HCT116 (cell line): Measurements from ENCODE around the gene METTL25. TPM values are rescaled to one million over a fixed set of nuclear protein-coding genes. Genes with fewer than 3 reads are reported as not detected.

ENCODE experiments used
- ATAC-seq: fragments of 200-7000 bp; cut with Tn5 transposase; 2 replicates; pipeline ENCODE4 v1.9.1; 2020; ENCODE audit warnings: mild to moderate bottlenecking, moderate library complexity
- BruUV-seq: library from RNA; stranded (reverse); fragments of 400-500 nt; replicated peaks from 2 replicates; lab custom pipeline; 2021; lab: Mats Ljungman, UMichigan
- CTCF ChIA-PET: fragments of 300-600 bp; sonication (Branson Sonifier 250); formaldehyde crosslinking; loops from one replicate; lab custom pipeline; 2021; ENCODE audit warnings: antibody characterized with exemption; lab: Charles Lee
- POLR2A ChIA-PET: fragments of 300-600, 350-600 bp; sonication (Branson Sonifier 250); formaldehyde crosslinking; loops from one replicate; lab custom pipeline; 2021; ENCODE audit warnings: antibody characterized with exemption; lab: Charles Lee
- RAD21 ChIA-PET, 2 experiments: fragments of 300-600 bp; sonication (Branson Sonifier 250); formaldehyde crosslinking; loops; one replicate each; lab custom pipeline; 2023; ENCODE audit warnings: low total read pairs in 2 of 2; ENCODE audit not compliant: uncharacterized antibody in 2 of 2, unreplicated experiment in 2 of 2, low non-redundant PET in 1 of 2; lab: Charles Lee
- DNase-seq: peaks from one replicate; pipeline ENCODE4 v3.0.0-alpha.2; 2010; ENCODE audit warnings: low read depth, low spot score
- H2AFZ ChIP-seq: fragments of 200-600 bp; shearing (Covaris generic), sonication (generic); 2 replicates; pipeline ENCODE4 v1.6.1; 2017; ENCODE audit warnings: low read depth, mixed run types, mixed read lengths, antibody characterized with exemption, low read length; ENCODE audit not compliant: poor library complexity, severe bottlenecking
- H3K27ac ChIP-seq: 2 replicates; pipeline ENCODE4 v1.5.1; 2012; ENCODE audit warnings: low read depth, low read length
- H3K27me3 ChIP-seq: fragments of 200-600 bp; sonication (generic); 2 replicates; pipeline ENCODE4 v1.6.1; 2016; ENCODE audit warnings: mixed run types, low read length, mixed read lengths; ENCODE audit not compliant: insufficient read depth
- H3K36me3 ChIP-seq, 2 experiments: fragments of 200-500 bp in 1 of 2; fragments of 200-600 bp in 1 of 2; sonication (Bioruptor generic) in 1 of 2; sonication (generic) in 1 of 2; 2 replicates each; pipeline versions ENCODE4 v1.5.1 to v1.6.1; 2014 to 2016; ENCODE audit warnings: low read length in 2 of 2, inconsistent platforms in 1 of 2, mixed read lengths in 1 of 2, mixed run types in 1 of 2; ENCODE audit not compliant: insufficient read depth in 2 of 2, control insufficient read depth in 1 of 2
- H3K4me1 ChIP-seq, 2 experiments: fragments of 200-600 bp in 1 of 2; sonication (generic) in 1 of 2; 2 replicates each; pipeline versions ENCODE4 v1.5.1 to v1.6.1; 2012 to 2017; ENCODE audit warnings: low read length in 2 of 2, inconsistent platforms in 1 of 2, mild to moderate bottlenecking in 1 of 2, mixed read lengths in 1 of 2, mixed run types in 1 of 2, moderate library complexity in 1 of 2; ENCODE audit not compliant: insufficient read depth in 2 of 2, control insufficient read depth in 1 of 2
- H3K4me2 ChIP-seq: fragments of 200-600 bp; sonication (generic); 2 replicates; pipeline ENCODE4 v1.6.1; 2017; ENCODE audit warnings: mixed run types, low read length, mixed read lengths
- H3K4me3 ChIP-seq, 2 experiments: fragments of 200-600 bp in 1 of 2; sonication (generic) in 1 of 2; replicated peaks in 1 of 2; 2 replicates each; pipeline ENCODE4 v1.5.1; 2011 to 2016; ENCODE audit warnings: low read length in 2 of 2, control low read depth in 1 of 2, low read depth in 1 of 2, mild to moderate bottlenecking in 1 of 2, mixed read lengths in 1 of 2, mixed run types in 1 of 2
- H3K79me2 ChIP-seq: fragments of 200-600 bp; sonication (generic); 2 replicates; pipeline ENCODE4 v1.6.1; 2017; ENCODE audit warnings: mild to moderate bottlenecking, mixed run types, low read length, moderate library complexity, mixed read lengths; ENCODE audit not compliant: insufficient read depth
- H3K9ac ChIP-seq: fragments of 200-600 bp; sonication (generic); 2 replicates; pipeline ENCODE4 v1.6.1; 2016; ENCODE audit warnings: low read length, mixed read lengths
- H3K9me2 ChIP-seq: fragments of 200-600 bp; sonication (generic), shearing (Covaris generic); 2 replicates; pipeline ENCODE4 v1.6.1; 2017; ENCODE audit warnings: mixed run types, mild to moderate bottlenecking, moderate library complexity; ENCODE audit not compliant: insufficient read depth
- H3K9me3 ChIP-seq, 2 experiments: fragments of 200-500 bp in 1 of 2; fragments of 200-600 bp in 1 of 2; sonication (Bioruptor generic) in 1 of 2; sonication (generic) in 1 of 2; 2 replicates each; pipeline ENCODE4 v1.6.1; 2014 to 2017; ENCODE audit warnings: low read length in 2 of 2, mixed read lengths in 2 of 2, inconsistent platforms in 1 of 2, low read depth in 1 of 2, mild to moderate bottlenecking in 1 of 2, mixed run types in 1 of 2, moderate library complexity in 1 of 2; ENCODE audit not compliant: control insufficient read depth in 1 of 2, insufficient read depth in 1 of 2
- H4K20me1 ChIP-seq: fragments of 200-600 bp; sonication (generic), shearing (Covaris generic); 2 replicates; pipeline ENCODE4 v1.6.1; 2017; ENCODE audit warnings: mixed run types, mild to moderate bottlenecking, moderate library complexity; ENCODE audit not compliant: insufficient read depth
- CBX3 ChIP-seq: IDR thresholded peaks from 2 replicates; pipeline ENCODE4 v1.6.1; 2012; ENCODE audit warnings: low read depth
- CEBPB ChIP-seq: IDR thresholded peaks from 2 replicates; pipeline ENCODE4 v1.6.1; 2012; ENCODE audit warnings: low read depth
- EGR1 ChIP-seq: IDR thresholded peaks from 2 replicates; pipeline ENCODE4 v1.6.1; 2012; ENCODE audit warnings: low read depth
- ELF1 ChIP-seq: IDR thresholded peaks from 2 replicates; pipeline ENCODE4 v1.6.1; 2012; ENCODE audit warnings: low read depth, borderline replicate concordance
- EZH2 ChIP-seq: fragments of 200-600 bp; sonication (generic); IDR thresholded peaks from 2 replicates; pipeline ENCODE4 v1.6.1; 2017; ENCODE audit warnings: antibody characterized with exemption, mixed run types
- FOSL1 ChIP-seq: IDR thresholded peaks from 2 replicates; pipeline ENCODE4 v1.6.1; 2012; ENCODE audit warnings: low read depth
- JUND ChIP-seq: IDR thresholded peaks from 2 replicates; pipeline ENCODE4 v1.6.1; 2012
- POLR2A ChIP-seq: IDR thresholded peaks from 2 replicates; pipeline ENCODE4 v1.7.0; 2011; ENCODE audit warnings: borderline replicate concordance; ENCODE audit not compliant: insufficient read depth, insufficient read length; ENCODE audit errors: extremely low read depth
- POLR2AphosphoS5 ChIP-seq: IDR thresholded peaks from 2 replicates; pipeline ENCODE4 v1.6.1; 2011; ENCODE audit warnings: mild to moderate bottlenecking, low read depth, low read length, moderate library complexity
- RAD21 ChIP-seq: IDR thresholded peaks from 2 replicates; pipeline ENCODE4 v1.6.1; 2012; ENCODE audit warnings: low read depth, mild to moderate bottlenecking
- YY1 ChIP-seq: IDR thresholded peaks from 2 replicates; pipeline ENCODE4 v1.6.1; 2011; ENCODE audit warnings: low read length, low read depth, moderate library complexity, mild to moderate bottlenecking; ENCODE audit not compliant: insufficient replicate concordance; ENCODE audit errors: extremely low read depth
- ZBTB33 ChIP-seq: IDR thresholded peaks from 2 replicates; pipeline ENCODE4 v1.6.1; 2011; ENCODE audit warnings: mild to moderate bottlenecking, low read length, moderate library complexity; ENCODE audit not compliant: insufficient replicate concordance; ENCODE audit errors: extremely low read depth
- ZNF274 ChIP-seq: fragments of 200-500 bp; sonication (Bioruptor generic); IDR thresholded peaks from 2 replicates; pipeline ENCODE4 v1.6.1; 2014; ENCODE audit warnings: mild to moderate bottlenecking, low read depth, low read length, inconsistent platforms
- intact Hi-C: fragments of 100-400 bp; cut with micrococcal nuclease; formaldehyde crosslinking; loops from 2 replicates; pipeline ENCODE4 v1.10.0; 2022
- total RNA-seq: library from RNA; stranded (reverse); gene quantifications from one replicate; pipeline ENCODE4 v1.2.1, GENCODE V29; 2021; ENCODE audit not compliant: unreplicated experiment
- TF ChIP-seq, protein P1 (sequence below), 3 experiments: fragments of 200-600 bp in 1 of 3; sonication (generic) in 1 of 3; IDR thresholded peaks in 2 of 3; conservative IDR thresholded peaks in 1 of 3; 2 replicates each; pipeline ENCODE4 v1.5.1; 2012 to 2017; ENCODE audit warnings: low read depth in 2 of 3, low read length in 2 of 3, antibody characterized with exemption in 1 of 3, borderline replicate concordance in 1 of 3, control low read depth in 1 of 3, mild to moderate bottlenecking in 1 of 3, mixed read lengths in 1 of 3, mixed run types in 1 of 3, moderate library complexity in 1 of 3; ENCODE audit not compliant: insufficient read depth in 1 of 3
- TF ChIP-seq, protein P2 (sequence below): IDR thresholded peaks from 2 replicates; pipeline ENCODE4 v1.6.1; 2012

METTL25 gene
- total RNA-seq, 1 experiment from 2014 or later: 4.4 TPM

DNA sequence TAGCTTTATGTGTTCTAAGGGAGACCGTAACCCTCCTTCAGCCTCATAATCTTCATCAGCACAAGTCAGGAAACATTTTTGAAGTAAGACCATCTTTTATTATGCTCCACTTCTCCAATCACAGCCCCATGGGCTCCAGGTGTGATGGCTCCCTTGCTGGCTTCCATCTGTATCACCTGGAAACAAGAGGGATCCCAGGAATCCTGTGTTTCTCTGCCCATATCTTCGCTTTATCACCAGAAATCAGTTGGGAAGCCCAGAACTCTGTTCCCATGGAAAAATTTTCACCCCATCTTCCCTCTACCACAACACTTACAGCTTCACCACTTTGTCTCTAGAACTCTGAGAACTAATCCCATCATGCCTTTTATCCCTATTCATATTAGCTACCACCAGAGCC is 68.3 kb downstream of the METTL25 start:
- ChIA-PET RAD21 (no interaction called here), CTCF (no interaction called here), POLR2A (no interaction called here)
- H3K9me2 ChIP-seq: no peaks in the 10 kb centered on the region
- TF ChIP-seq FOSL1 (no peak), YY1 (no peak), CEBPB (no peak), ELF1 (no peak), POLR2AphosphoS5 (no peak), CBX3 (no peak), ZNF274 (no peak), EGR1 (no peak), EZH2 (no peak), POLR2A (no peak), RAD21 (no peak), ZBTB33 (no peak), JUND (no peak)
- TF ChIP-seq, protein P1, sequence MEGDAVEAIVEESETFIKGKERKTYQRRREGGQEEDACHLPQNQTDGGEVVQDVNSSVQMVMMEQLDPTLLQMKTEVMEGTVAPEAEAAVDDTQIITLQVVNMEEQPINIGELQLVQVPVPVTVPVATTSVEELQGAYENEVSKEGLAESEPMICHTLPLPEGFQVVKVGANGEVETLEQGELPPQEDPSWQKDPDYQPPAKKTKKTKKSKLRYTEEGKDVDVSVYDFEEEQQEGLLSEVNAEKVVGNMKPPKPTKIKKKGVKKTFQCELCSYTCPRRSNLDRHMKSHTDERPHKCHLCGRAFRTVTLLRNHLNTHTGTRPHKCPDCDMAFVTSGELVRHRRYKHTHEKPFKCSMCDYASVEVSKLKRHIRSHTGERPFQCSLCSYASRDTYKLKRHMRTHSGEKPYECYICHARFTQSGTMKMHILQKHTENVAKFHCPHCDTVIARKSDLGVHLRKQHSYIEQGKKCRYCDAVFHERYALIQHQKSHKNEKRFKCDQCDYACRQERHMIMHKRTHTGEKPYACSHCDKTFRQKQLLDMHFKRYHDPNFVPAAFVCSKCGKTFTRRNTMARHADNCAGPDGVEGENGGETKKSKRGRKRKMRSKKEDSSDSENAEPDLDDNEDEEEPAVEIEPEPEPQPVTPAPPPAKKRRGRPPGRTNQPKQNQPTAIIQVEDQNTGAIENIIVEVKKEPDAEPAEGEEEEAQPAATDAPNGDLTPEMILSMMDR (IDR thresholded peaks at IDR 0.05 in 2 of 3, conservative IDR thresholded peaks at IDR 0.05 in 1 of 3; ENCODE audit: borderline replicate concordance in 1 of 3, insufficient read depth in 1 of 3, low read depth in 2 of 3, low read length in 2 of 3): no peak
- TF ChIP-seq, protein P2, sequence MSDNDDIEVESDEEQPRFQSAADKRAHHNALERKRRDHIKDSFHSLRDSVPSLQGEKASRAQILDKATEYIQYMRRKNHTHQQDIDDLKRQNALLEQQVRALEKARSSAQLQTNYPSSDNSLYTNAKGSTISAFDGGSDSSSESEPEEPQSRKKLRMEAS: no peak
- no peak overlapping the region for H3K9ac ChIP-seq
- BruUV-seq: no TSS peak
- no peak overlapping the region for H3K4me2 ChIP-seq
- H3K27me3 ChIP-seq: no peaks in the 10 kb centered on the region
- no peaks in the 10 kb centered on the region for H3K4me1 ChIP-seq
- H2AFZ ChIP-seq: no peak overlapping the region
- ATAC-seq (no peak), DNase-seq (no peak)
- H4K20me1 ChIP-seq: no peaks in the 10 kb centered on the region
- H3K4me3 ChIP-seq: no peak overlapping the region
- no peaks in the 10 kb centered on the region for H3K79me2 ChIP-seq
- no peak overlapping the region for H3K27ac ChIP-seq
- H3K36me3 ChIP-seq: no peaks in the 10 kb centered on the region
- intact Hi-C loops: no loop called here
- no peaks in the 10 kb centered on the region for H3K9me3 ChIP-seq
